Immature natural killer cell (primary cell): ENCODE data around the gene HES3. TPM values are rescaled to one million over a fixed set of nuclear protein-coding genes. Genes with fewer than 3 reads are reported as not detected.

Source experiments
- DNase-seq, 3 donors: peaks; one replicate each; pipeline ENCODE4 v3.0.0; 2022; ENCODE audit warnings: mixed read lengths in 1 of 3
- H3K27ac Mint-ChIP-seq, 6 donors: one replicate each; pipeline ENCODE4 v1.8.0; 2020; ENCODE audit warnings: mixed read lengths in 6 of 6, mild to moderate bottlenecking in 5 of 6, inconsistent platforms in 4 of 6, moderate library complexity in 3 of 6
- H3K27me3 Mint-ChIP-seq, 3 donors: one replicate each; pipeline ENCODE4 v1.8.0; 2020 to 2021; ENCODE audit warnings: low read depth in 3 of 3, mild to moderate bottlenecking in 3 of 3, mixed read lengths in 3 of 3, moderate library complexity in 3 of 3, inconsistent platforms in 1 of 3
- H3K36me3 Mint-ChIP-seq, 3 donors: one replicate each; pipeline ENCODE4 v1.8.0; 2020; ENCODE audit warnings: mixed read lengths in 3 of 3, inconsistent platforms in 2 of 3, mild to moderate bottlenecking in 2 of 3
- H3K4me1 Mint-ChIP-seq, 2 donors: one replicate each; pipeline ENCODE4 v1.8.0; 2020; ENCODE audit warnings: inconsistent platforms in 2 of 2, mild to moderate bottlenecking in 2 of 2, mixed read lengths in 2 of 2, moderate library complexity in 1 of 2
- H3K4me3 Mint-ChIP-seq, 5 donors: one replicate each; pipeline ENCODE4 v1.8.0; 2020; ENCODE audit warnings: mild to moderate bottlenecking in 5 of 5, mixed read lengths in 5 of 5, inconsistent platforms in 3 of 5, moderate library complexity in 3 of 5
- H3K9me3 Mint-ChIP-seq, 6 donors: one replicate each; pipeline ENCODE4 v1.8.0; 2020; ENCODE audit warnings: mild to moderate bottlenecking in 6 of 6, mixed read lengths in 6 of 6, inconsistent platforms in 4 of 6, moderate library complexity in 3 of 6
- polyA plus RNA-seq, 3 donors: library from polyadenylated mRNA; unstranded; fragments of 300-500 nt; fragmentation: Illumina TruSeq; gene quantifications; one replicate each; pipeline ENCODE4 v1.2.3, GENCODE V29; 2021

HES3 gene
- polyA plus RNA-seq, 3 donors from 2014 or later: not detected

- peaks cover 0 to 7% (median 2%) of the 10 kb centered on the region in 3 donors for H3K27me3 Mint-ChIP-seq
- H3K9me3 Mint-ChIP-seq: no peaks in the 10 kb centered on the region
- no peak overlapping the region for H3K27ac Mint-ChIP-seq
- peaks cover 6 to 10% of the 10 kb centered on the region in 2 donors for H3K4me1 Mint-ChIP-seq
- no peak for DNase-seq
- no peaks in the 10 kb centered on the region for H3K36me3 Mint-ChIP-seq
- H3K4me3 Mint-ChIP-seq: peak overlapping the region in 1 of 5 donors; percentile 11
These were observed 13.6 kb downstream of the HES3 start for GRCh38 chr1:6257541-6258069.

- DNase-seq: no peak
- H3K4me1 Mint-ChIP-seq: peaks cover 6 to 10% of the 10 kb centered on the region in 2 donors
- peak overlapping the region in 2 of 5 donors; percentile 58 to 73 for H3K4me3 Mint-ChIP-seq
- no peaks in the 10 kb centered on the region for H3K36me3 Mint-ChIP-seq
- no peaks in the 10 kb centered on the region for H3K9me3 Mint-ChIP-seq
- peaks cover 0 to 7% (median 0%) of the 10 kb centered on the region in 3 donors for H3K27me3 Mint-ChIP-seq
- peak overlapping the region in 1 of 6 donors; percentile 57 for H3K27ac Mint-ChIP-seq
These were observed 14.7 kb downstream of the HES3 start for GRCh38 chr1:6258675-6259074.

GRCh38 chr1:6259491-6260362, 15.7 kb downstream of the HES3 start:
- H3K4me3 Mint-ChIP-seq: peak overlapping the region; percentile 52 to 73 (median 58)
- no peaks in the 10 kb centered on the region for H3K9me3 Mint-ChIP-seq
- H3K27ac Mint-ChIP-seq: peak overlapping the region in 2 of 6 donors; percentile 30 to 57
- peak; percentile 81 to 84 (median 82) for DNase-seq
- H3K4me1 Mint-ChIP-seq: peaks cover 6 to 10% of the 10 kb centered on the region in 2 donors
- H3K27me3 Mint-ChIP-seq: peaks cover 0 to 7% (median 0%) of the 10 kb centered on the region in 3 donors
- no peaks in the 10 kb centered on the region for H3K36me3 Mint-ChIP-seq

- DNase-seq: peak in 2 of 3 donors; percentile 32 to 39
- Mint-ChIP-seq H3K36me3 (no peaks in the 10 kb centered on the region), H3K9me3 (no peaks in the 10 kb centered on the region), H3K4me1 (peaks cover 6 to 10% of the 10 kb centered on the region in 2 donors), H3K27ac (no peak overlapping the region), H3K4me3 (no peak overlapping the region), H3K27me3 (peaks cover 0 to 7% (median 0%) of the 10 kb centered on the region in 3 donors)
These were observed 16.5 kb downstream of the HES3 start for GRCh38 chr1:6260433-6260934.

- Mint-ChIP-seq H3K9me3 (no peaks in the 10 kb centered on the region), H3K4me3 (peak within 1 kb of the TSS; percentile 60 to 83 (median 74)), H3K27me3 (peaks cover 0 to 7% (median 0%) of the 10 kb centered on the region in 3 donors), H3K27ac (no peak within 1 kb of the TSS), H3K4me1 (peaks cover 6 to 10% of the 10 kb centered on the region in 2 donors), H3K36me3 (no peaks in the 10 kb centered on the region)
- DNase-seq: peak; percentile 44 to 53 (median 51)
These were observed 17.1 kb downstream of the HES3 start, which contains the start of gene GPR153 for GRCh38 chr1:6260961-6261614. Gene GPR153, minus strand, starts transcription at chr1:6261098. Its CDS starts 6,193 bp downstream, at chr1:6254905.

GRCh38 chr1:6261615-6261995, 17.6 kb downstream of the HES3 start:
- Mint-ChIP-seq H3K27me3 (peaks cover 0 to 7% (median 0%) of the 10 kb centered on the region in 3 donors), H3K9me3 (no peaks in the 10 kb centered on the region), H3K4me1 (peaks cover 6 to 10% of the 10 kb centered on the region in 2 donors), H3K4me3 (peak overlapping the region; percentile 60 to 83 (median 74)), H3K27ac (no peak overlapping the region), H3K36me3 (no peaks in the 10 kb centered on the region)
- no peak for DNase-seq

- H3K4me1 Mint-ChIP-seq: peaks cover 6 to 10% of the 10 kb centered on the region in 2 donors
- no peak overlapping the region for H3K27ac Mint-ChIP-seq
- H3K9me3 Mint-ChIP-seq: no peaks in the 10 kb centered on the region
- peaks cover 0 to 7% (median 0%) of the 10 kb centered on the region in 3 donors for H3K27me3 Mint-ChIP-seq
- peak overlapping the region in 1 of 5 donors; percentile 50 for H3K4me3 Mint-ChIP-seq
- DNase-seq: no peak
- H3K36me3 Mint-ChIP-seq: no peaks in the 10 kb centered on the region
These were observed 18.8 kb downstream of the HES3 start for GRCh38 chr1:6262555-6263420.

GRCh38 chr1:6263716-6264115, 19.7 kb downstream of the HES3 start:
- H3K9me3 Mint-ChIP-seq: no peaks in the 10 kb centered on the region
- H3K27me3 Mint-ChIP-seq: peaks cover 0 to 7% (median 0%) of the 10 kb centered on the region in 3 donors
- no peak overlapping the region for H3K27ac Mint-ChIP-seq
- H3K36me3 Mint-ChIP-seq: no peaks in the 10 kb centered on the region
- H3K4me3 Mint-ChIP-seq: no peak overlapping the region
- H3K4me1 Mint-ChIP-seq: peaks cover 6 to 10% of the 10 kb centered on the region in 2 donors
- DNase-seq: no peak

- Mint-ChIP-seq H3K4me3 (no peak overlapping the region), H3K27ac (no peak overlapping the region), H3K27me3 (peaks cover 0 to 3% (median 0%) of the 10 kb centered on the region in 3 donors), H3K4me1 (peaks cover 0 to 3% of the 10 kb centered on the region in 2 donors), H3K9me3 (no peaks in the 10 kb centered on the region), H3K36me3 (no peaks in the 10 kb centered on the region)
- no peak for DNase-seq
These were observed 21.2 kb downstream of the HES3 start for GRCh38 chr1:6265151-6265550.

- H3K4me1 Mint-ChIP-seq: no peaks in the 10 kb centered on the region
- H3K9me3 Mint-ChIP-seq: no peaks in the 10 kb centered on the region
- peak overlapping the region in 1 of 6 donors; percentile 28 for H3K27ac Mint-ChIP-seq
These were observed 22.7 kb downstream of the HES3 start for GRCh38 chr1:6266641-6267040.

GRCh38 chr1:6267686-6268322, 23.8 kb downstream of the HES3 start:
- DNase-seq: no peak
- Mint-ChIP-seq H3K36me3 (no peaks in the 10 kb centered on the region), H3K4me1 (no peaks in the 10 kb centered on the region), H3K27ac (no peak overlapping the region), H3K9me3 (no peaks in the 10 kb centered on the region), H3K27me3 (peaks cover 0 to under 1% (median 0%) of the 10 kb centered on the region in 3 donors), H3K4me3 (no peak overlapping the region)

More at GRCh38 chr1:6266641-6267040, 22.7 kb downstream of the HES3 start:
- Mint-ChIP-seq H3K36me3 (no peaks in the 10 kb centered on the region), H3K27me3 (peaks cover 0 to 3% (median 0%) of the 10 kb centered on the region in 3 donors), H3K4me3 (no peak overlapping the region)
- no peak for DNase-seq

- Mint-ChIP-seq H3K36me3 (no peaks in the 10 kb centered on the region), H3K27ac (no peak overlapping the region), H3K9me3 (no peaks in the 10 kb centered on the region), H3K27me3 (peaks cover 0 to 2% (median 2%) of the 10 kb centered on the region in 3 donors), H3K4me3 (no peak overlapping the region), H3K4me1 (no peaks in the 10 kb centered on the region)
- no peak for DNase-seq
These were observed 24.4 kb downstream of the HES3 start for GRCh38 chr1:6268415-6268814.
